H7 (cell line): ENCODE data around the gene CHM. TPM values are rescaled to one million over a fixed set of nuclear protein-coding genes. Genes with fewer than 3 reads are reported as not detected.
"Not testable (repeated sequence)": the region's sequence is repeated elsewhere in the genome, so short reads cannot be mapped to it uniquely, and the experiment has no call there.

Experiments
- DNase-seq: peaks from one replicate; pipeline ENCODE4 v3.0.0; 2012
- H3K27me3 ChIP-seq: 2 replicates; pipeline ENCODE4 v1.6.0; 2011; ENCODE audit warnings: mild to moderate bottlenecking, low read length; ENCODE audit not compliant: control insufficient read depth, insufficient read depth
- H3K36me3 ChIP-seq: replicated peaks from 2 replicates; pipeline ENCODE4 v1.5.1; 2011; ENCODE audit warnings: low read length; ENCODE audit not compliant: control insufficient read depth, insufficient read depth
- H3K4me3 ChIP-seq: 2 replicates; pipeline ENCODE4 v1.5.1; 2011; ENCODE audit warnings: low read depth, mild to moderate bottlenecking, control low read depth, low read length, moderate library complexity; ENCODE audit not compliant: insufficient read depth
- total RNA-seq: library from RNA; depleted of rRNA; stranded (reverse); fragments of >200 nt; shearing (Covaris generic); gene quantifications from 2 replicates; pipeline ENCODE4 v1.2.3, GENCODE V29; 2014

Gene CHM
- total RNA-seq, 1 experiment from 2014 or later: 13.9 TPM

DNA sequence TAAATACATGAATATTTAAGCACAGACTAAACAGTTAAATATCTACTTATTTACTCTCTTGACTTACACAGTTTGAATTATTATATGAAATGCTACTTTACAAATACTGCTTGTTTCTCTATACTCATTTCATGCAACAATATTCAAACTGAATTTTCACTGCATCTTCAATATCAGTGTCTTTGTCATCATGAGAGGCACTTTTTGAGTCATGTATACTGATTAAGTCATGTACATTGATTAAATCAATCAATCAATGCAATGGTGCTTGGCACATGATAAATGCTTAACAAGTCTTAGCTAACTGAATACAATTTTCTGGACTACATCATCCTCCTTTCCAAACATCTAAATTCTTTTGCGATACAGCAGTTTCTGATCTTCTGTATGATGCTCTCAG, 67.1 kb downstream of the CHM start:
- DNase-seq: no peak
- H3K36me3 ChIP-seq: peaks cover 2% of the 10 kb centered on the region

GRCh38 chrX:85977218-85977617, 70.1 kb downstream of the CHM start:
- no peak overlapping the region for H3K4me3 ChIP-seq

More for the DNA sequence above, 67.1 kb downstream of the CHM start:
- Histone ChIP-seq H3K27me3 (no peaks in the 10 kb centered on the region), H3K4me3 (no peak overlapping the region)

GRCh38 chrX:85972351-85972750, 75.0 kb downstream of the CHM start:
- not testable (repeated sequence) for DNase-seq, H3K27me3 ChIP-seq, H3K36me3 ChIP-seq, H3K4me3 ChIP-seq

More at GRCh38 chrX:85977218-85977617, 70.1 kb downstream of the CHM start:
- H3K27me3 ChIP-seq: no peaks in the 10 kb centered on the region
- DNase-seq: no peak
- H3K36me3 ChIP-seq: peaks cover 2% of the 10 kb centered on the region

DNA sequence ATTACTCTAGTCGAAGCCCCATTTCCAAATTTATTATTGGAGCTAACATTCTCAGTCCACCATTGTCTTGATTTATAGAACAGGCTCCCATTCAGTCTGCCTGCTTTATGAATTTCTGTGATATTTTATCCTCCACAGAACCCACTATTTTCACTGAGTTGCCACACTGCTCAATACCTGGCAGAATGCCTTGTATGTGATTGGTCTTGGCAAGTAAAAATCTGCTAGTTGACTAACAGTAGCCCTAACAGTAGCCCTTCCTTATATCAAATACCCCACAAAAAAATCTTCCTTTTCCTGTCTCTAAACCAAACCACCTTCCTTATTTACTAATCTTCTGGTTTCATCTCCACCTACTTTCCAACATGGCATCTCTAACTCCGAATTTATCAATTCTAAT, 82.6 kb downstream of the CHM start:
- DNase-seq: no peak
- Histone ChIP-seq H3K27me3 (no peaks in the 10 kb centered on the region), H3K36me3 (no peaks in the 10 kb centered on the region), H3K4me3 (no peak overlapping the region)

DNA sequence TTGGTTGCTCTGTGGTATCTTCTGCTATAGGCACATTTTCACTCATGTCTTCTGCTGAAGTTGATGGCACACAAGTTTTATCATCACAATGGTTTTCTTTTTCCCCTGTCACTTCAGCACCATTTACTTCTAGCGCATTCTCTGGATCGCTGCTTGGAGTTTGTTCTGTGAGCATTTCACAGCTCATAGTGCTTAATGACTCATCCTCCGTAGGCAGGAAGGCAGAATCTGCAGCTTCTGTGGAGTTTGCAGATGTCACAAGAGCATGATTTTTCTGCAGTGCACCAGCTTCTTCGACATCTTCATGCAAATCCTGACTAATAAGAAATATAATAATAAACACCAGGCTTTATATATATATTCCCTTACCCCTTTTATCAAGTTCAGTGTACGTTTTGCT, 83.6 kb downstream of the CHM start:
- no peak for DNase-seq
- Histone ChIP-seq H3K4me3 (no peak overlapping the region), H3K27me3 (no peaks in the 10 kb centered on the region), H3K36me3 (no peaks in the 10 kb centered on the region)

GRCh38 chrX:85955510-85955909, 91.8 kb downstream of the CHM start:
- no peaks in the 10 kb centered on the region; the same call in 1 of the 2 replicates for H3K36me3 ChIP-seq
- DNase-seq: no peak
- H3K27me3 ChIP-seq: no peaks in the 10 kb centered on the region
- no peak overlapping the region for H3K4me3 ChIP-seq

DNA sequence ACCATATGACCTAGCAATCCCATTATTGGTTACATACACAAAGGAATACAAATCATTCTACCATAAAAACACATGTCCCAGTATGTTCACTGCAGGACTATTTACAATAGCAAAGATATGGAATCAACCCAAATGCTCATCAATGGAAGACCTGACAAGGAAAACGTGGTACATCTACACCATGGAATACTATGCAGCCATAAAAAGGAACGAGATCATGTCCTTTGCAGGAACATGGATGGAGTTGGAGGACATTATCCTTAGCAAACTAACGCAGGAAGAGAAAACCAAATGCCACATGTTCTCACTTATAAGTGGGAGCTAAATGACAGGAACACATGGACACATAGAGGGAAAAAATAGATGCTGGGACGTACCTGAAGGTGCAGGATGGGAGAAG, 102.6 kb downstream of the CHM start:
- not testable (repeated sequence) for DNase-seq, H3K4me3 ChIP-seq, H3K36me3 ChIP-seq, H3K27me3 ChIP-seq

- Histone ChIP-seq H3K27me3 (no peaks in the 10 kb centered on the region), H3K4me3 (no peak overlapping the region), H3K36me3 (peaks cover 2% of the 10 kb centered on the region)
- no peak for DNase-seq
Measured at GRCh38 chrX:85941275-85941674, 106.1 kb downstream of the CHM start.

GRCh38 chrX:85939942-85940341, 107.4 kb downstream of the CHM start:
- not testable (repeated sequence) for H3K4me3 ChIP-seq, H3K27me3 ChIP-seq, DNase-seq, H3K36me3 ChIP-seq

GRCh38 chrX:85934399-85934798, 113.0 kb downstream of the CHM start:
- H3K27me3 ChIP-seq, H3K4me3 ChIP-seq, DNase-seq, H3K36me3 ChIP-seq: not testable (repeated sequence)

DNA sequence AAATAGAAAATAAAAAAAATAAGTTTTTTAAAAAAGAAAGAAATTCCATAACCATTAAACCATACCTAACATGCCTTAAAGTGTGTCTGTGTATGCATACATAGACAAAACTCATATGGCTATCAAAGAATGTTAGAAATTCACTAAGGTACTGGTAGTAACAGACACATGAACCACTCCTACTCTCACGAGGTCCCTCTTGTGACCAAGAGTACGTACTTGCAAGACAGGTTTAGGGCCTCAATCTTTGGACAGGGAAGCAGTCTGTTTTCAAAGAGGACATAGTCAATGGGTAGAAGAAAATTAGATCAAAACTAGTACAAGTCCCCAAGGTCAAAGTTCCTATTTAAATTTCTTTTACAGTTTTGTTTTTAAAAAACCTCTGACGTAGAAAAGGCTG, 117.3 kb downstream of the CHM start:
- no peaks in the 10 kb centered on the region for H3K27me3 ChIP-seq
- DNase-seq: no peak
- H3K4me3 ChIP-seq: no peak overlapping the region
- H3K36me3 ChIP-seq: no peaks in the 10 kb centered on the region

- no peak for DNase-seq
- Histone ChIP-seq H3K4me3 (no peak overlapping the region), H3K36me3 (no peaks in the 10 kb centered on the region), H3K27me3 (no peaks in the 10 kb centered on the region)
Measured at GRCh38 chrX:85928606-85929005, 118.8 kb downstream of the CHM start.

DNA sequence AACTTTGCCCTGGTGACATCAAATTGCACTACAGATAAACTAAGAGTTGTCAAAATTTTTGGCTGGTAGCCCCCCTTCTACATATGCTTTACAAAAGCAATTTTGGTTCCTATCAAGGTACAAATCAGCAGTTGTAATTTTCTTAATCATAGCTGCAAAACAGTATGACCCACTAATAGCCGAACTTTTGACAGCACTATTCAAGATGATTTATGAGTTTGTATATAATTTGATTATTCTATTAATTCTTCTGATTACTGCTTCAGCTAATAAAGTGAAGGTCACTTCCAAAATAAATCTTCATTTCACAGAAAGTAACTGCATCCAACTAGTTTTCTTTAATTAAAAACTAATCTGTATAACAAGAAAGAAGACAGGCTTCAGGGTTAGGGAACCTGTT, 119.6 kb downstream of the CHM start:
- no peaks in the 10 kb centered on the region for H3K27me3 ChIP-seq
- DNase-seq: no peak

DNA sequence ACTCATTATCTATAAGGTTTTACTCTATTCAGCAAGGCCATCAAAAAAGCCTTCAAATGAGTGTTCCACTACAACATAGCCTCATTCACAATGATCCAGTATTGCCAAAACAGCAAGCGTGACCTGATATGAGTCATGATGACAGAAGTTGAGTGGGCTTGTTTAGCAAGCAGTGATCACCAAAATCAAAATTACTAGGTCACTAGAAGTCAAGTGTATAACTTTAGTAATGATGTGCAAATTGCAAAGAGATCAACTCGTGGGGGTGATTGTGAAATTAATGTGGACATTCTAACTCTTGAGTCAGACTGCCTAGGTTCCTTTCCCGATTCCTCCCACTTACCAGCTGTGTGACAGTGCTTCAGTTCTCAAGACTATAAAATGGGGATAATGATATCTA, 124.5 kb downstream of the CHM start:
- Histone ChIP-seq H3K27me3 (no peaks in the 10 kb centered on the region), H3K36me3 (no peaks in the 10 kb centered on the region)
- no peak for DNase-seq

More for the DNA sequence above, 119.6 kb downstream of the CHM start:
- Histone ChIP-seq H3K4me3 (no peak overlapping the region), H3K36me3 (no peaks in the 10 kb centered on the region)

GRCh38 chrX:85916656-85917280, 130.6 kb downstream of the CHM start:
- not testable (repeated sequence) for H3K36me3 ChIP-seq, H3K4me3 ChIP-seq, DNase-seq, H3K27me3 ChIP-seq

More for the DNA sequence above, 124.5 kb downstream of the CHM start:
- H3K4me3 ChIP-seq: no peak overlapping the region

GRCh38 chrX:85914431-85914830, 132.9 kb downstream of the CHM start:
- H3K36me3 ChIP-seq: no peaks in the 10 kb centered on the region

More at GRCh38 chrX:85914431-85914830, 132.9 kb downstream of the CHM start:
- Histone ChIP-seq H3K4me3 (no peak overlapping the region), H3K27me3 (no peaks in the 10 kb centered on the region)
- DNase-seq: no peak
